HL-60 (cell line): ENCODE data around the gene SYNRG.

Source experiments
- DNase-seq, 2 experiments: peaks; one replicate each; pipeline ENCODE4 v3.0.0-alpha.2; 2010 to 2020; ENCODE audit warnings: low read depth in 1 of 2, low spot score in 1 of 2
- H3K27ac ChIP-seq: fragments of 250-450 bp; sonication (Bioruptor Pico); replicated peaks from 2 replicates; pipeline ENCODE4 v1.5.1; 2020; ENCODE audit warnings: mild to moderate bottlenecking, moderate library complexity
- H3K27me3 ChIP-seq: fragments of 250-450 bp; sonication (Bioruptor Pico); 2 replicates; pipeline ENCODE4 v1.5.1; 2021; ENCODE audit warnings: mild to moderate bottlenecking, moderate library complexity; ENCODE audit not compliant: insufficient read depth, poor library complexity, severe bottlenecking
- H3K4me3 ChIP-seq: replicated peaks from 2 replicates; pipeline ENCODE4 v1.5.1; 2011; ENCODE audit warnings: mild to moderate bottlenecking, control low read depth, low read length; ENCODE audit not compliant: insufficient read depth
- GABPA ChIP-seq: IDR thresholded peaks from 2 replicates; pipeline ENCODE4 v1.6.1; 2012; ENCODE audit warnings: low read depth
- POLR2AphosphoS5 ChIP-seq: IDR thresholded peaks from 2 replicates; pipeline ENCODE4 v1.6.1; 2012; ENCODE audit warnings: low read depth
- SPI1 ChIP-seq: IDR thresholded peaks from 2 replicates; pipeline ENCODE4 v1.6.1; 2012; ENCODE audit warnings: low read depth, mild to moderate bottlenecking, borderline replicate concordance
- TF ChIP-seq, protein P1 (sequence below): IDR thresholded peaks from one replicate; pipeline ENCODE4 v1.5.1; 2011; ENCODE audit warnings: low read length, control low read depth, inconsistent platforms; ENCODE audit not compliant: insufficient read depth
- TF ChIP-seq, protein P2 (sequence below): IDR thresholded peaks from 2 replicates; pipeline ENCODE4 v1.6.1; 2012; ENCODE audit warnings: low read depth; ENCODE audit not compliant: insufficient replicate concordance

SYNRG gene

DNA sequence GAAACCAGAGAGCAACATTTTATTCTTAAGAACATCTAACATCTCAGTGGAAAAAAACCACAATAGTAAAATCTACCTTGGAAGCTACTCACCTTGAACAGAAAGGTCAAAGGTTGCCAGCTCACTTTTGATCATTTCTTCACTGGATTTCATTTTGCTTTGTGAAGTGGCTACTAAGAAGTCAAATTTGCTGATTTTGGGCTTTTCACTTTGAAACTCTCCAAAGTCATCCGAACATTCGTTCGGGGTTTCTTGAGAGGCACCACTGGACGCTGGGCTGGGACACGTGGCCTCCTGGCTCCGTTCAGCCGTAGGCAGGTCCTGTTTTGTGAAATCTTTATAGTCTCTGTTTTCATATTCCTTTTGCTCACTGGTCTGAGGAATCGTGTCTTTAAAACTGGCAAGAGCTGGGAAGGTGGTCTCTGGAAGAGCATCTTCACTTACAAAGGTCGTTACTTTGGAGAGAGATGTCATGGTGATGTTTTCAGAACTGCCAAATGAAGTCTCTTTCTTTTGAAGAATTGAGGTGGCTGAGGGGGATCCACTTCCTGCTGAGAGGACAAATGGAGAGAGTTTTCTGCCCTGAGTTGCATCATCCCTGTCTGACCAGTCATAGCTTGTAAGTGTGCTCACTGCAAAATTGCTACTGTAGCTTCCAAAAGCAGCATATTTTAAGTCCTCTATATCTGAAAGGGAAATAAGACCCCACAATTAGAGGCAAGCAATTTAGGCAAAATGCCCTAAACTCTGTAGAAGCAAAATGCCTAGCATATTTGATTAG, 67.1 kb downstream of the SYNRG start:
- no peak for DNase-seq
- H3K4me3 ChIP-seq: no peak overlapping the region
- TF ChIP-seq, protein P1, sequence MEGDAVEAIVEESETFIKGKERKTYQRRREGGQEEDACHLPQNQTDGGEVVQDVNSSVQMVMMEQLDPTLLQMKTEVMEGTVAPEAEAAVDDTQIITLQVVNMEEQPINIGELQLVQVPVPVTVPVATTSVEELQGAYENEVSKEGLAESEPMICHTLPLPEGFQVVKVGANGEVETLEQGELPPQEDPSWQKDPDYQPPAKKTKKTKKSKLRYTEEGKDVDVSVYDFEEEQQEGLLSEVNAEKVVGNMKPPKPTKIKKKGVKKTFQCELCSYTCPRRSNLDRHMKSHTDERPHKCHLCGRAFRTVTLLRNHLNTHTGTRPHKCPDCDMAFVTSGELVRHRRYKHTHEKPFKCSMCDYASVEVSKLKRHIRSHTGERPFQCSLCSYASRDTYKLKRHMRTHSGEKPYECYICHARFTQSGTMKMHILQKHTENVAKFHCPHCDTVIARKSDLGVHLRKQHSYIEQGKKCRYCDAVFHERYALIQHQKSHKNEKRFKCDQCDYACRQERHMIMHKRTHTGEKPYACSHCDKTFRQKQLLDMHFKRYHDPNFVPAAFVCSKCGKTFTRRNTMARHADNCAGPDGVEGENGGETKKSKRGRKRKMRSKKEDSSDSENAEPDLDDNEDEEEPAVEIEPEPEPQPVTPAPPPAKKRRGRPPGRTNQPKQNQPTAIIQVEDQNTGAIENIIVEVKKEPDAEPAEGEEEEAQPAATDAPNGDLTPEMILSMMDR: no peak
- no peak for TF ChIP-seq GABPA
- TF ChIP-seq SPI1: no peak
- TF ChIP-seq POLR2AphosphoS5: no peak
- TF ChIP-seq, protein P2, sequence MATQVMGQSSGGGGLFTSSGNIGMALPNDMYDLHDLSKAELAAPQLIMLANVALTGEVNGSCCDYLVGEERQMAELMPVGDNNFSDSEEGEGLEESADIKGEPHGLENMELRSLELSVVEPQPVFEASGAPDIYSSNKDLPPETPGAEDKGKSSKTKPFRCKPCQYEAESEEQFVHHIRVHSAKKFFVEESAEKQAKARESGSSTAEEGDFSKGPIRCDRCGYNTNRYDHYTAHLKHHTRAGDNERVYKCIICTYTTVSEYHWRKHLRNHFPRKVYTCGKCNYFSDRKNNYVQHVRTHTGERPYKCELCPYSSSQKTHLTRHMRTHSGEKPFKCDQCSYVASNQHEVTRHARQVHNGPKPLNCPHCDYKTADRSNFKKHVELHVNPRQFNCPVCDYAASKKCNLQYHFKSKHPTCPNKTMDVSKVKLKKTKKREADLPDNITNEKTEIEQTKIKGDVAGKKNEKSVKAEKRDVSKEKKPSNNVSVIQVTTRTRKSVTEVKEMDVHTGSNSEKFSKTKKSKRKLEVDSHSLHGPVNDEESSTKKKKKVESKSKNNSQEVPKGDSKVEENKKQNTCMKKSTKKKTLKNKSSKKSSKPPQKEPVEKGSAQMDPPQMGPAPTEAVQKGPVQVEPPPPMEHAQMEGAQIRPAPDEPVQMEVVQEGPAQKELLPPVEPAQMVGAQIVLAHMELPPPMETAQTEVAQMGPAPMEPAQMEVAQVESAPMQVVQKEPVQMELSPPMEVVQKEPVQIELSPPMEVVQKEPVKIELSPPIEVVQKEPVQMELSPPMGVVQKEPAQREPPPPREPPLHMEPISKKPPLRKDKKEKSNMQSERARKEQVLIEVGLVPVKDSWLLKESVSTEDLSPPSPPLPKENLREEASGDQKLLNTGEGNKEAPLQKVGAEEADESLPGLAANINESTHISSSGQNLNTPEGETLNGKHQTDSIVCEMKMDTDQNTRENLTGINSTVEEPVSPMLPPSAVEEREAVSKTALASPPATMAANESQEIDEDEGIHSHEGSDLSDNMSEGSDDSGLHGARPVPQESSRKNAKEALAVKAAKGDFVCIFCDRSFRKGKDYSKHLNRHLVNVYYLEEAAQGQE: no peak
- H3K27ac ChIP-seq: no peak overlapping the region
- no peaks in the 10 kb centered on the region for H3K27me3 ChIP-seq

DNA sequence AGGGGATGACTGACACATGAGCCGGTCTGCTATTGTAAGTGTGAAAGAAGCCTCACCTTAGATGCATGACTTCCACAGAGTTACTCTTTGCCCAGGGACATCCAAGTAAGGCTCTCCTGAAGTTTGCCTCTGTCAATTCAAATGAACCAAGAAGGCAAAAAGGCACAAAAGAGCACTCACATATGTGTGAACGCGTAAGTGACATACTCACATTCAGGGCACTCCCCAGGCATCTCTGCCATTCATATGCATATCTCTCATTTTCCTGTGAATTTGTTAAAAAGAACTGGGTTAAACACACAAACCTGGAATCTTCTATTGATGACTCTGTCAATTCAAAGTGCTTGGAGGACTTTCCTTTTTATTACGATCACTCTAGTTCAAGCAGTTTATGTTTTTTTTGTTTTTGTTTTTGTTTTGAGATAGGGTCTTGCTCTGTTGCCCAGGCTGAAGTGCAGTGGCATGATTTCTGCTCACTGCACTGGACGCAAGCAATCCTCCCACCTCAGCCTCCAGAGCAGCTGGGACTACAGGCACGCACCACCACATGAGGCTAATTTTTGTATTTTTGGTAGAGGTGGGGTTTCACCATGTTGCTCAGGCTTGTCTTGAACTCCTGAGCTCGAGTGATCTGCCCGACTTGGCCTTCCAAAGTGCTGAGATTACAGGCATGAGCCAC, 70.1 kb downstream of the SYNRG start:
- Histone ChIP-seq H3K27ac (no peak overlapping the region), H3K4me3 (no peak overlapping the region), H3K27me3 (no peaks in the 10 kb centered on the region)
- no peak for TF ChIP-seq POLR2AphosphoS5
- DNase-seq: no peak

DNA sequence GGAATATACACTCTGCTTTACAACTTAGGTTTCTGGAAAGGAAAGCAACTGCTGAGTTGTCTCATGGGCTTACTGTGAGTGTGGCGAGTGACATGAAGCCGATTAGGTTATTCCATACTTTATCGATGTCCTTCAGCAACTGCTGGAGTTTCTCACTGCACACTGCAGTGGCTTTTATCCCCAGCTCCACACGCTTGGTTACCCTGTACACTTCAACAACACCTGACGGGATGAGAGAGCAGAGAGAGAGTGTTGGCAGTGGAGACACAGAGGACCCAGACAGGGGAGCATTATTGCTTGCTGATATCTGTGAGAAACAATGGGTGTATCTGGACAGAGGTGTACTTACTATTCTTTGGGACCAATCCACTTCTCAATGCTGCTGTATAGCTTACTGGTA, 73.3 kb downstream of the SYNRG start:
- TF ChIP-seq SPI1 (no peak), GABPA (no peak), POLR2AphosphoS5 (no peak)
- TF ChIP-seq, protein P1: no peak
- TF ChIP-seq, protein P2: no peak
- Histone ChIP-seq H3K27ac (no peak overlapping the region), H3K27me3 (no peaks in the 10 kb centered on the region), H3K4me3 (no peak overlapping the region)
- DNase-seq: no peak

DNA sequence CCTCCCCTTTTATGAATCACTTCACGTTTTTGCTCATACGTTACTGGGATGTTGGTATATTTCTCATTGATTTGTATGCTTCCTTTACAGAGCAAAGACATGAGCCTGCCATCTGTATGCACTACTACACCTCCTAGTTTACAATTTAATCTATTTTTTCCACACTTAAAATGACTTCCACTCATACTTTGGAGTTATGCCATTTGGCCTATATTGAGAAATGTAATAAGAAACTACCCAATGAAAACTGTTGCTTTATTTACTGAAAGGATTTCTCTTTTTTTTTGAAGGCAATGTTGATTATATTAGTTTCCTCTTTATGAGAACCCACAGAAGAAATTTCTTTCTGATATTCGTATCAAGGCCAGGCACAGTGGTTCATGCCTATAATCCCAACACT, 76.5 kb downstream of the SYNRG start:
- no peak overlapping the region for H3K4me3 ChIP-seq
- no peaks in the 10 kb centered on the region for H3K27me3 ChIP-seq
- TF ChIP-seq POLR2AphosphoS5 (no peak), SPI1 (no peak)
- TF ChIP-seq, protein P2: no peak
- H3K27ac ChIP-seq: no peak overlapping the region
- DNase-seq: no peak
